ENCODE results near the gene TBC1D2B.
A peak's percentile ranks its signal among the peaks of the same experiment; 100 is the strongest.

- TF ChIP-seq CTCF (conservative IDR thresholded peaks at IDR 0.05; ENCODE audit: low read depth, low read length), result peak; percentile 43
- TF ChIP-seq RAD21 (IDR thresholded peaks at IDR 0.05; ENCODE audit: low read length), result peak; percentile 50
- TF ChIP-seq BHLHE40 (IDR thresholded peaks at IDR 0.05; ENCODE audit: low read depth, low read length), result no peak
- TF ChIP-seq POLR2A (IDR thresholded peaks at IDR 0.05; ENCODE audit: low read depth, low read length), result no peak
- TF ChIP-seq ELK1 (IDR thresholded peaks at IDR 0.05; ENCODE audit: borderline replicate concordance, low read depth, low read length), result no peak
Measured at GRCh38 chr15:78004919-78005634, 72.4 kb downstream of the TBC1D2B start.

All from IMR-90 (cell line).